HepG2 (cell line): ENCODE measurements around the gene SPATA13. TPM values are rescaled to one million over a fixed set of nuclear protein-coding genes. Genes with fewer than 3 reads are reported as not detected.

Source experiments
- ATAC-seq: fragments of 200-7000 bp; cut with Tn5 transposase; 3 replicates; pipeline ENCODE4 v1.9.1; 2020; ENCODE audit warnings: mild to moderate bottlenecking, moderate library complexity
- BruUV-seq: library from RNA; stranded (reverse); fragments of 400-500 nt; replicated peaks from 2 replicates; lab custom pipeline; 2021; lab: Mats Ljungman, UMichigan
- CTCF ChIA-PET: fragments of 300-600 bp; formaldehyde crosslinking; extraction: SDS; loops from one replicate; lab custom pipeline; 2021; ENCODE audit warnings: low total read pairs, inconsistent platforms, low intra/inter-chr PET ratio; lab: Yijun Ruan, JAX
- POLR2A ChIA-PET: fragments of 350-600 bp; sonication (Branson Sonifier 250); formaldehyde crosslinking; loops from one replicate; lab custom pipeline; 2020; ENCODE audit warnings: antibody characterized with exemption, inconsistent platforms; lab: Yijun Ruan, JAX
- DNase-seq: peaks from one replicate; pipeline ENCODE4 v3.0.0-alpha.2; 2015; ENCODE audit warnings: low spot score
- FAIRE-seq: peaks from 3 replicates; lab custom pipeline; 2011; peaks lifted over from hg19 to GRCh38; lab: Jason Lieb, UNC
- H2AFZ ChIP-seq: one replicate; pipeline ENCODE4 v1.6.1; 2011; ENCODE audit warnings: low read length, inconsistent platforms
- H3K27ac ChIP-seq: fragments of 300-600 bp; 3 replicates; pipeline ENCODE4 v1.8.0; 2011; ENCODE audit warnings: mixed run types, mild to moderate bottlenecking, mixed read lengths, low read length, inconsistent platforms; ENCODE audit not compliant: insufficient read depth; ENCODE audit errors: extremely low read length
- H3K27me3 ChIP-seq, 2 experiments: fragments of 200-600 bp in 1 of 2; 2 replicates in 1 of 2; 3 replicates in 1 of 2; pipeline versions ENCODE4 v1.6.0 to v1.8.0; 2011; ENCODE audit warnings: low read length in 2 of 2, mild to moderate bottlenecking in 2 of 2, moderate library complexity in 2 of 2, inconsistent platforms in 1 of 2; ENCODE audit not compliant: insufficient read depth in 2 of 2, control insufficient read depth in 1 of 2
- H3K36me3 ChIP-seq, 2 experiments: fragments of 200-600 bp in 1 of 2; replicated peaks in 1 of 2; 2 replicates in 1 of 2; 3 replicates in 1 of 2; pipeline versions ENCODE4 v1.5.1 to v1.8.0; 2011; ENCODE audit warnings: low read length in 2 of 2, inconsistent platforms in 1 of 2; ENCODE audit not compliant: insufficient read depth in 2 of 2, control insufficient read depth in 1 of 2
- H3K4me1 ChIP-seq: 2 replicates; pipeline ENCODE4 v1.5.1; 2012; ENCODE audit warnings: low read length, inconsistent platforms; ENCODE audit not compliant: insufficient read depth
- H3K4me2 ChIP-seq: 2 replicates; pipeline ENCODE4 v1.6.0; 2011; ENCODE audit warnings: low read depth, low read length, inconsistent platforms
- H3K4me3 ChIP-seq, 3 experiments: fragments of 200-600 bp in 1 of 3; sonication (generic), shearing (Covaris generic) in 1 of 3; replicated peaks in 1 of 3; 2 replicates each; pipeline ENCODE4 v1.5.1; 2011 to 2016; ENCODE audit warnings: low read length in 3 of 3, inconsistent platforms in 2 of 3, low read depth in 2 of 3, mild to moderate bottlenecking in 2 of 3, control low read depth in 1 of 3, mixed read lengths in 1 of 3; ENCODE audit not compliant: insufficient read depth in 1 of 3
- H3K79me2 ChIP-seq: one replicate; pipeline ENCODE4 v1.6.1; 2011; ENCODE audit warnings: low read length, inconsistent platforms; ENCODE audit not compliant: insufficient read depth
- H3K9ac ChIP-seq: 2 replicates; pipeline ENCODE4 v1.6.0; 2011; ENCODE audit warnings: mild to moderate bottlenecking, low read depth, low read length, inconsistent platforms; ENCODE audit not compliant: insufficient read depth
- H3K9me3 ChIP-seq: 2 replicates; pipeline ENCODE4 v1.5.1; 2012; ENCODE audit warnings: mild to moderate bottlenecking, low read length
- H4K20me1 ChIP-seq: 2 replicates; pipeline ENCODE4 v1.6.0; 2011; ENCODE audit warnings: inconsistent platforms, mild to moderate bottlenecking, low read length, moderate library complexity; ENCODE audit not compliant: insufficient read depth
- CREB3 ChIP-seq: sonication (generic); formaldehyde crosslinking; IDR thresholded peaks from 2 replicates; pipeline ENCODE4 v1.5.0; 2020; ENCODE audit warnings: missing genetic modification reagents
- FOXK1 ChIP-seq: sonication (generic); formaldehyde crosslinking; IDR thresholded peaks from 2 replicates; pipeline ENCODE4 v1.4.0; 2020; ENCODE audit warnings: low read depth, missing genetic modification reagents, borderline replicate concordance
- MAFF ChIP-seq: IDR thresholded peaks from 2 replicates; pipeline ENCODE4 v1.6.1; 2011; ENCODE audit warnings: low read depth, low read length, improper control_type of control experiment
- MAFK ChIP-seq, 2 experiments: IDR thresholded peaks in 1 of 2; conservative IDR thresholded peaks in 1 of 2; 2 replicates each; pipeline ENCODE4 v1.6.1; 2011; ENCODE audit warnings: improper control_type of control experiment in 2 of 2, low read length in 2 of 2
- MEF2D ChIP-seq: sonication (generic); formaldehyde crosslinking; IDR thresholded peaks from 2 replicates; pipeline ENCODE4 v1.5.1; 2020; ENCODE audit warnings: mild to moderate bottlenecking, missing genetic modification reagents
- ZFP82 ChIP-seq: sonication (generic); formaldehyde crosslinking; IDR thresholded peaks from 2 replicates; pipeline ENCODE4 v1.5.1; 2020; ENCODE audit warnings: mild to moderate bottlenecking, missing genetic modification reagents, borderline replicate concordance
- ZNF225 ChIP-seq: sonication (generic); formaldehyde crosslinking; IDR thresholded peaks from 2 replicates; pipeline ENCODE4 v1.4.0; 2020; ENCODE audit warnings: mild to moderate bottlenecking, missing genetic modification reagents
- ZNF850 ChIP-seq: sonication (generic); formaldehyde crosslinking; conservative IDR thresholded peaks from 2 replicates; pipeline ENCODE4 v1.9.0; 2021; ENCODE audit warnings: mild to moderate bottlenecking, missing genetic modification reagents
- WGBS: methylation state at CpG from one replicate; pipeline ENCODE4 v1.1.6; 2017; ENCODE audit warnings: low lambda C conversion rate; 5-methylcytosine and 5-hydroxymethylcytosine counted together
- in situ Hi-C: cut with HindIII; loops from 2 replicates; pipeline ENCODE4 v1.10.0; 2017; ENCODE audit warnings: low pct_unique_long_range_greater_than_20kb; ENCODE audit not compliant: extremely low pct_ligation_motif_present
- intact Hi-C: fragments of 100-400 bp; cut with micrococcal nuclease; formaldehyde crosslinking; loops from one replicate; pipeline ENCODE4 v1.10.0; 2022; ENCODE audit not compliant: unreplicated experiment
- polyA plus RNA-seq, 8 experiments: library from polyadenylated mRNA; depleted of rRNA in 3 of 8; stranded (reverse) in 7 of 8; unstranded in 1 of 8; fragments of >200 nt; fragmentation: Illumina TruSeq in 4 of 8; extraction: Trizol in 4 of 8; gene quantifications; 2 replicates each; pipeline versions ENCODE4 v1.2.1 to v1.2.3, GENCODE V29; 2011 to 2016; ENCODE audit warnings: low read depth in 4 of 8, missing spikeins in 1 of 8, mixed read lengths in 1 of 8; ENCODE audit not compliant: insufficient read depth in 1 of 8
- total RNA-seq, 5 experiments: library from RNA; depleted of rRNA; stranded (reverse); fragments of >200 nt; fragmentation: Illumina TruSeq; extraction: Trizol; gene quantifications; 2 replicates each; pipeline ENCODE4 v1.2.3, GENCODE V29; 2016; ENCODE audit warnings: low read depth in 1 of 5

SPATA13 gene
- total and polyA plus RNA-seq, 2 of the 13 experiments (the other 11 are each of a cell fraction or from before 2014, with no cell fraction given) = 11.3 to 14.2 TPM

GRCh38 chr13:24135674-24136300 is 24.7 kb upstream of the SPATA13 start:
- H2AFZ ChIP-seq = no peak overlapping the region
- no peak for DNase-seq
- CTCF ChIA-PET = no interaction called here
- BruUV-seq = no TSS peak
- intact Hi-C loops = no loop called here
- 18% methylated on average over 5 of the region's 5 CpGs for WGBS
- H3K4me3 ChIP-seq = no peak overlapping the region
- H3K27ac ChIP-seq = no peak overlapping the region
- no peaks in the 10 kb centered on the region for H3K4me1 ChIP-seq
- H3K9ac ChIP-seq = no peak overlapping the region
- H3K9me3 ChIP-seq = peaks cover 10% of the 10 kb centered on the region
- TF ChIP-seq MEF2D (CRISPR knock-in tag) (no peak), MAFK (conservative IDR thresholded peaks at IDR 0.05 in 1 of 2, IDR thresholded peaks at IDR 0.05 in 1 of 2; ENCODE audit: low read length in 2 of 2) (peak; percentile 34 to 54), ZNF225 (CRISPR knock-in tag) (no peak), CREB3 (no peak), MAFF (0 out of 2 replicates have a peak, but pooled peaks have one; percentile 12), ZNF850 (CRISPR knock-in tag) (no peak), ZFP82 (no peak), FOXK1 (CRISPR knock-in tag) (no peak)
- FAIRE-seq = no peak
- in situ Hi-C loops = no loop called here
- no peaks in the 10 kb centered on the region for H4K20me1 ChIP-seq
- POLR2A ChIA-PET = interaction anchor here (1.3 kb wide), 1 partner anchor 12 kb away, joined by 4 read pairs; no protein-coding TSS in a partner anchor
- no peak overlapping the region for H3K4me2 ChIP-seq
- no peaks in the 10 kb centered on the region for H3K79me2 ChIP-seq
- peaks cover 0 to 18% of the 10 kb centered on the region in 2 experiments; a peak in 3 of 5 replicates for H3K27me3 ChIP-seq
- ATAC-seq = no peak
- H3K36me3 ChIP-seq = no peaks in the 10 kb centered on the region
